Right lobe of liver (tissue), 6 donors: ENCODE results near the gene RANBP17. TPM values are rescaled to one million over a fixed set of nuclear protein-coding genes. Genes with fewer than 3 reads are reported as not detected.

ENCODE experiments used
- ATAC-seq, 4 donors: fragments of 200-7000 bp; cut with Tn5 transposase; one replicate each; pipeline ENCODE4 v1.9.1; 2020; ENCODE audit warnings: mild to moderate bottlenecking in 4 of 4, moderate library complexity in 4 of 4
- DNase-seq, 3 donors: peaks; one replicate each; pipeline ENCODE4 v3.0.0-alpha.2; 2020
- H3K27ac ChIP-seq, 3 donors: fragments of 200-600 bp; one replicate each; pipeline ENCODE4 v1.8.0; 2022
- H3K27me3 ChIP-seq, 2 donors: fragments of 200-600 bp; one replicate each; pipeline ENCODE4 v1.8.0; 2022
- H3K36me3 ChIP-seq, 4 donors: fragments of 200-600 bp; sonication (generic) in 1 of 4; one replicate each; pipeline versions ENCODE4 v1.5.1 to v1.8.0; 2017 to 2022; ENCODE audit warnings: control low read depth in 1 of 4
- H3K4me1 ChIP-seq, 4 donors: fragments of 200-600 bp; sonication (generic) in 1 of 4; one replicate each; pipeline versions ENCODE4 v1.5.1 to v1.8.0; 2017 to 2022; ENCODE audit warnings: control low read depth in 1 of 4
- H3K4me3 ChIP-seq, 3 donors: fragments of 200-600 bp; one replicate each; pipeline ENCODE4 v1.8.0; 2022
- H3K9me3 ChIP-seq, 4 donors: fragments of 200-600 bp; sonication (generic) in 1 of 4; one replicate each; pipeline versions ENCODE4 v1.5.1 to v1.8.0; 2017 to 2022; ENCODE audit warnings: control low read depth in 1 of 4
- POLR2A ChIP-seq: fragments of 450-650 bp; IDR thresholded peaks from one replicate; pipeline ENCODE4 v1.6.1; 2017; ENCODE audit warnings: antibody characterized with exemption, mild to moderate bottlenecking
- WGBS: methylation state at CpG from one replicate; pipeline ENCODE4 v1.1.6; 2018; ENCODE audit warnings: low coverage, low lambda C conversion rate; ENCODE audit not compliant: insufficient coverage; ENCODE audit errors: missing lambda C conversion rate; 5-methylcytosine and 5-hydroxymethylcytosine counted together
- intact Hi-C, 2 donors: fragments of 100-400 bp; cut with DNase I; formaldehyde crosslinking; loops; one replicate each; pipeline versions ENCODE4 v1.11.2 to v1.14.1; 2022
- total RNA-seq, 6 experiments: library from RNA; depleted of rRNA in 2 of 6; stranded (reverse); fragments of >200 nt in 2 of 6; fragmentation: NEBNext Ultra II Directional in 3 of 6; extraction: Animal tissue kit (Norgen Biotek cat#: 25700) in 3 of 6; gene quantifications; one replicate each; pipeline versions ENCODE4 v1.1.0 to v1.2.4, GENCODE V29; 2016 to 2023
- TF ChIP-seq, protein P1 (sequence below), 4 donors: fragments of 200-600 bp in 3 of 4; fragments of 450-650 bp in 1 of 4; IDR thresholded peaks; one replicate each; pipeline versions ENCODE4 v1.5.1 to v1.8.0; 2016 to 2022; ENCODE audit warnings: antibody characterized with exemption in 4 of 4, mild to moderate bottlenecking in 2 of 4
- donor health status: DM: no; HTN: yes; CAD: no.
- donor health status: DM: no; HTN: no; CAD: no.
- donor health status: DM: no; HTN: no; CAD: no.
- donor health status: DM: no; HTN: yes; CAD: no.
- donor health status: DM: no; HTN: yes; CAD: no.

The RANBP17 gene
- total RNA-seq, 6 experiments from 2014 or later: 1.5 to 5.7 (median 4.7) TPM

DNA sequence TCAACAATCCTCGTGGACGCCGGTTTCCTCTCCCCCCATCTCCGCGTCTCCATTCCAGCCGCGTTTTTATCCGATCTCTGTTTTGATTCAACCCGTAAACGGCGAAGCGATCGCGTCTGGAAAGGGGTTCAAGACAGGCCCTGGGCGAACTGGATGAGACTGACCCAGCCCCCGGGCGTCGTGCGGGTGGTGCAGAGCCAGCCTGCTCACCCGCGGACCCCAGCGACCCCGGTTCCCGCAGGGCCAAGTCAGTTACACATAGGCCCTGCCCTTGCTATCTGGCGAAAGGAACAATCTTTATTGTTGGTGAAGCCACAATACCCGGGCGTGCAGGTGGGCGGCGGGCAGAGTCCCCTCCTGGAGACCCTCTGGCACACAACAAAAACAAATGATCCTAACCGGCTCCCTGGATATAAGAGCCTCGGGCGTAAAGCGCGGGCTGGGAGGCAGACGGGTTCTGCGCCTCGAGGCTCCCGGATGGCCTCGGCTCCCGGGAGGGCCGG lies 449.1 kb downstream of the RANBP17 start:
- intact Hi-C loops: no loop called here
- 2% methylated on average over 41 of the region's 41 CpGs for WGBS
- Histone ChIP-seq H3K27me3 (peaks cover 18 to 76% of the 10 kb centered on the region in 2 donors), H3K4me1 (peaks cover 0 to 34% (median 0%) of the 10 kb centered on the region in 4 donors), H3K27ac (no peak overlapping the region), H3K4me3 (no peak overlapping the region), H3K9me3 (no peaks in the 10 kb centered on the region), H3K36me3 (no peaks in the 10 kb centered on the region)
- no peak for TF ChIP-seq POLR2A
- TF ChIP-seq, protein P1, sequence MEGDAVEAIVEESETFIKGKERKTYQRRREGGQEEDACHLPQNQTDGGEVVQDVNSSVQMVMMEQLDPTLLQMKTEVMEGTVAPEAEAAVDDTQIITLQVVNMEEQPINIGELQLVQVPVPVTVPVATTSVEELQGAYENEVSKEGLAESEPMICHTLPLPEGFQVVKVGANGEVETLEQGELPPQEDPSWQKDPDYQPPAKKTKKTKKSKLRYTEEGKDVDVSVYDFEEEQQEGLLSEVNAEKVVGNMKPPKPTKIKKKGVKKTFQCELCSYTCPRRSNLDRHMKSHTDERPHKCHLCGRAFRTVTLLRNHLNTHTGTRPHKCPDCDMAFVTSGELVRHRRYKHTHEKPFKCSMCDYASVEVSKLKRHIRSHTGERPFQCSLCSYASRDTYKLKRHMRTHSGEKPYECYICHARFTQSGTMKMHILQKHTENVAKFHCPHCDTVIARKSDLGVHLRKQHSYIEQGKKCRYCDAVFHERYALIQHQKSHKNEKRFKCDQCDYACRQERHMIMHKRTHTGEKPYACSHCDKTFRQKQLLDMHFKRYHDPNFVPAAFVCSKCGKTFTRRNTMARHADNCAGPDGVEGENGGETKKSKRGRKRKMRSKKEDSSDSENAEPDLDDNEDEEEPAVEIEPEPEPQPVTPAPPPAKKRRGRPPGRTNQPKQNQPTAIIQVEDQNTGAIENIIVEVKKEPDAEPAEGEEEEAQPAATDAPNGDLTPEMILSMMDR (IDR thresholded peaks at IDR 0.05): no peak
- ATAC-seq (no peak), DNase-seq (no peak)

DNA sequence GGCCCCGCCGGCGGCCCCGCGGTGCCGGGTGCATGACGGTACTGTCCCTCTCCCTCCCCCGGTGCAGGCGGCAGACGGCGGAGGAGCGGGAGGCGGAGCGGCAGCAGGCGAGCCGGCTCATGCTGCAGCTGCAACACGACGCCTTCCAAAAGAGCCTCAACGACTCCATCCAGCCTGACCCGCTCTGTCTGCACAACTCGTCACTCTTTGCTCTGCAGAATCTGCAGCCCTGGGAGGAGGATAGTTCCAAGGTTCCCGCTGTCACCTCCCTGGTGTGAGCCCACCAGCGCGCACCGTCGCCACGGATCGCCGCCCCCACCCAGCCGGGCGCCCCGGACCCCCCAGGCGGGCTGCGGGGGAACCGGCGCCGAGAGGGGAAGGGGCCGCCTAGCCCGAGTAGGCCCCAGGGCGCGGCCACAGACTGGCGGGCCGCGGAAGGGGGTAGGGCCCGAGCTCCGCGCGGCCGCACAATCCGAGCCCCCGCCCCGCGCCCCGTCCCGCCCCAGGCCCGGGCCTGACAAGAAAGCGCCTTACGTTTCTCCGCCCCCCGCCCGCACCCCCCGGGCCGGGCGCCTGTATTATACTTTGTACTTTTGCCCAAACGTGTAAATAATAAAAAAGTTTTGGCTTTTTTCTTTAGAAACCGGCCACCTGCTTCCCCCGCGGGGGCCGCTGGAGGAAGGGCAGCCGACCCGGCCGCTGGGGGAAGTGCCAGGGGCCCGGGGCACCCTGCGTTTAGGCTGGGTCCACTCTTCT lies 449.7 kb downstream of the RANBP17 start:
- no peak for TF ChIP-seq POLR2A
- TF ChIP-seq, protein P1 (IDR thresholded peaks at IDR 0.05): no peak
- Histone ChIP-seq H3K36me3 (no peaks in the 10 kb centered on the region), H3K4me3 (no peak overlapping the region), H3K9me3 (no peaks in the 10 kb centered on the region), H3K27ac (no peak overlapping the region), H3K4me1 (peaks cover 0 to 40% (median 0%) of the 10 kb centered on the region in 4 donors), H3K27me3 (peaks cover 24 to 80% of the 10 kb centered on the region in 2 donors)
- 1% methylated on average over 27 of the region's 74 CpGs for WGBS
- DNase-seq: no peak
- ATAC-seq: peak in 2 of 4 donors; percentile 14
- intact Hi-C loops: no loop called here

DNA sequence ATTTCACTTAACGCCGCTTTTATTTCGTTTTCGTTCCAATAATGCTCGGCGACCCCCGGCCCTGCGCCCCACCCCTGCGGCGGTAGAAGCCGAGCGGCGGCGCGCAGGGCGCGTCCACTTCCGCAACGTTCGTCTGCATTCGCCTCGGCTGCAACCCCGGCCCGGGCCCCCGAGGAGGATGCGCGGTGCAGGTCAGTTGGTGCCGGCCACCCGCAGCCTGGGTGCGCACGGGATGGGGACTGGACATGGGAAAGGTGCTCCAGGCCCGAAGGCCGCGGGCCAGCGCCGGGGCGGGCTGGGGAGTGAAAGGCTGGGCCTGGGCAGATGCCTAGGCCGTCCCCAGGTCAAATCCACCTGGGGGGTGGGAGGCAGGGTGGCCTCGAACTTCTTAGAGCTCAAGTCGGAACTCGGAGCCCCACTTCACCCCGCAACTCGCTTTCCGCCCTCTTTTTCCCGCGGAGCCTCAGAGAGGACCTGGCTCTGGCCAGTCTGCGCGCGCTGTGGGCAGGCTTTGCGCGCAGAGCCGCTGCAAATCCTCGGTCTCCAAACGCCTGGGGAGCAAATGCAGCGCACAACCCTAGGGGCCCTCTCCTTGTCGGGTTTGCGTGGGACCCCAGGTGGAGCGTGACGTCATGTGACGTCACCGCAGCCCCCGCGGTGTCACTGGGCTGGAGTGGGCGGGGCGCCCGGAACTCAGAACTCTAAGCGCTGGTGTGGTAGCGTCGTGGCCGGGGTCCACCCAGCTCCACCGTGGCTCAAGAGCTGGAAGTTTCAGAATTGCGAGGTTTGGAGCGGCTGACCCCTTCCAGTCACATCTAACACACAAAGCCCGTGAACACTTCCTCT lies 450.5 kb downstream of the RANBP17 start:
- ATAC-seq (peak in 1 of 4 donors; percentile 8), DNase-seq (no peak)
- Histone ChIP-seq H3K4me3 (no peak overlapping the region), H3K27me3 (peaks cover 27 to 79% of the 10 kb centered on the region in 2 donors), H3K4me1 (peaks cover 0 to 48% (median 0%) of the 10 kb centered on the region in 4 donors), H3K9me3 (no peaks in the 10 kb centered on the region), H3K36me3 (no peaks in the 10 kb centered on the region), H3K27ac (no peak overlapping the region)
- TF ChIP-seq, protein P1 (IDR thresholded peaks at IDR 0.05): no peak
- TF ChIP-seq POLR2A: no peak
- intact Hi-C loops: no loop called here
- 4% methylated on average over 28 of the region's 74 CpGs for WGBS

DNA sequence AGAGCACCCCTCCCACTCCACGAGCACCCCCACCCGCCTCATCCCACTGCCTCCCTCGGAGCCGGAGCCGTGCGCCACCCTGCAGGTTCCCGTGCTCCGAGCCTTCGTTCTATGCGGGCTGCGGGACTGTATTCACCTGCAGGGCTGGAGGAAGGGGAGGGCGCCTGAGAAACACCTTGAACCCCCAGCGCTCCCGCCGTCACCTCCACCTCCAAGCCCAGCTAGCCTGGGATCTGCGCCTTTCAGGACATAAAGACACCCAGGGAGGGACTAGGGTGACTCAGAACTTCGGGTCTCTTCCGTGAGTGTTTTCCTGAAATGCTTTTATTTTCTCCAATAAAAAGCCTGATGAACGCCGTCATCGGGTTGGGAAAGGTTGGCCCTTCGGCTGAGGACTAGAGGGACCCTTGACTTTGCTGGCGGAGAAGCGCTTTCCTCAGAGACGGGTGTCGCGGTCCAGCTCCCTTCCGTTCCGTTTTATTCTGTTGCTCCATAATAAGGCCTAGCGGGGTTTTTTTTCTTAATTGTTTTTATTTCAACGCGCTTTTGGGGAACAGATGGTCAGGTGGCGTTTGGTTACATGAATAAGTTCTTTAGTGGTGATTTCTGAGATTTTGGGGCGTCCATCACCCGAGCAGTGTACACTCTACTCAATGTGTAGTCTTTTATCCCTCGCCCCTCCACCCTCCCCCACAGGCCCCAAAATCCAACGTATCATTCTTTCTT lies 451.8 kb downstream of the RANBP17 start:
- no peaks in the 10 kb centered on the region for H3K36me3 ChIP-seq
- no peak for TF ChIP-seq POLR2A
- intact Hi-C loops: no loop called here
- H3K9me3 ChIP-seq: no peaks in the 10 kb centered on the region
- 3% methylated on average over 21 of the region's 37 CpGs for WGBS
- DNase-seq (no peak), ATAC-seq (no peak)
- no peak overlapping the region for H3K4me3 ChIP-seq
- peaks cover 0 to 46% (median 0%) of the 10 kb centered on the region in 4 donors for H3K4me1 ChIP-seq
- peaks cover 27 to 73% of the 10 kb centered on the region in 2 donors for H3K27me3 ChIP-seq
- no peak overlapping the region for H3K27ac ChIP-seq
